GM12878 (cell line): ENCODE results near the gene LGI2. TPM values are rescaled to one million over a fixed set of nuclear protein-coding genes. Genes with fewer than 3 reads are reported as not detected.

Source experiments
- ATF7 ChIP-seq: fragments of 450-650 bp; IDR thresholded peaks from 2 replicates; pipeline ENCODE4 v1.6.1; 2016; ENCODE audit warnings: low read depth, mild to moderate bottlenecking
- EED ChIP-seq: sonication (generic); IDR thresholded peaks from 2 replicates; pipeline ENCODE4 v1.6.1; 2016; ENCODE audit warnings: antibody characterized with exemption, low read depth
- EZH2 ChIP-seq: IDR thresholded peaks from 2 replicates; pipeline ENCODE4 v1.6.1; 2012; ENCODE audit warnings: low read depth, mild to moderate bottlenecking, control low read depth, inconsistent platforms, low read length, borderline replicate concordance; ENCODE audit not compliant: control insufficient read depth
- MTA2 ChIP-seq: fragments of 450-650 bp; IDR thresholded peaks from 2 replicates; pipeline ENCODE4 v1.6.1; 2016; ENCODE audit warnings: low read depth, mild to moderate bottlenecking, moderate library complexity
- NFXL1 ChIP-seq: fragments of 450-650 bp; IDR thresholded peaks from 2 replicates; pipeline ENCODE4 v1.6.1; 2017; ENCODE audit warnings: antibody characterized with exemption, mild to moderate bottlenecking, borderline replicate concordance
- NFYB ChIP-seq: IDR thresholded peaks from 2 replicates; pipeline ENCODE4 v1.6.1; 2011; ENCODE audit warnings: low read depth, mild to moderate bottlenecking, low read length, improper control_type of control experiment, moderate library complexity; ENCODE audit not compliant: insufficient read depth
- RELA ChIP-seq: fragments of 450-650 bp; IDR thresholded peaks from 2 replicates; pipeline ENCODE4 v1.8.0; 2014; ENCODE audit warnings: borderline replicate concordance; ENCODE audit not compliant: partially characterized antibody
- ZNF24 ChIP-seq: fragments of 450-650 bp; IDR thresholded peaks from 2 replicates; pipeline ENCODE4 v1.6.1; 2017; ENCODE audit warnings: antibody characterized with exemption, mild to moderate bottlenecking
- polyA plus RNA-seq, 11 experiments: library from polyadenylated mRNA; depleted of rRNA in 4 of 11; unstranded in 6 of 11; stranded (reverse) in 5 of 11; fragments of >200 nt; fragmentation: Nextera tagmentation in 4 of 11; fragmentation: Illumina TruSeq in 1 of 11; extraction: Ambion mirVana in 4 of 11; extraction: Trizol in 1 of 11; gene quantifications; 1 replicate in 1 of 11; 2 replicates in 10 of 11; pipeline versions ENCODE4 v1.2.1 to v1.2.3, GENCODE V29; 2011 to 2016; ENCODE audit warnings: inconsistent platforms in 2 of 11, missing spikeins in 2 of 11, low read depth in 1 of 11
- total RNA-seq, 4 experiments: library from RNA; depleted of rRNA in 3 of 4; stranded (reverse); fragments of >200 nt in 3 of 4; fragmentation: Illumina TruSeq in 1 of 4; extraction: Trizol in 1 of 4; gene quantifications; 2 replicates each; pipeline versions ENCODE4 v1.2.1 to v1.2.3, GENCODE V29; 2013 to 2021
- TF ChIP-seq, protein P1 (sequence below): IDR thresholded peaks from 2 replicates; pipeline ENCODE4 v1.6.1; 2012; ENCODE audit warnings: low read length, inconsistent platforms
- TF ChIP-seq, protein P2 (sequence below), 3 experiments: IDR thresholded peaks in 2 of 3; conservative IDR thresholded peaks in 1 of 3; 2 replicates each; pipeline ENCODE4 v1.5.1; 2011; ENCODE audit warnings: low read depth in 3 of 3, low read length in 3 of 3, mild to moderate bottlenecking in 3 of 3, control low read depth in 2 of 3, moderate library complexity in 2 of 3, inconsistent platforms in 1 of 3, mixed read lengths in 1 of 3; ENCODE audit not compliant: control insufficient read depth in 2 of 3, insufficient read depth in 1 of 3; ENCODE audit errors: extremely low read depth in 1 of 3
- TF ChIP-seq, protein P3 (sequence below): IDR thresholded peaks from 2 replicates; pipeline ENCODE4 v1.6.1; 2011; ENCODE audit warnings: borderline replicate concordance, low read depth, mild to moderate bottlenecking, moderate library complexity, mixed read lengths, low read length; ENCODE audit not compliant: insufficient read depth; ENCODE audit errors: extremely low read length

Gene LGI2
- total and polyA plus RNA-seq, 10 of the 15 experiments (the other 5 are each of a cell fraction or from before 2014, with no cell fraction given) = not detected

DNA sequence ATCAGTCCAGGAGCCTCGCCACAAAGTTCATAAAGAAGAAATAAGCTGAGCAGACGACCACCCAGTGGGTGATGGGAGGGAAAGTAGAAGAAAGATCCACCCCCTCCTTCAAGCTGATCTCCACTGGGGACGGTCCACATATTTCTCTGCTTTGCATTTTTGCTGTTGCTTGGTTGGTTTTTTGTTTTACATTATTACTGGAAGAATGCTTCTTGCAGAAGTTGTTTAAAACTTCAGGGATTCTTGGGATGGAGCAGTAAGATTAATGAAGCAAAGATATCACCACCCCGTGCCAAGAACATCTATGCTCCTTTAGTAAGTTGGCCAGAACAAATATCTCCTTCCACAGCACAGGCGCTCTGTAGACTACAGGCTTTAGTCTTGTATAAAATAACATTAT, 30.1 kb downstream of the LGI2 start (continued):
- TF ChIP-seq, protein P1, sequence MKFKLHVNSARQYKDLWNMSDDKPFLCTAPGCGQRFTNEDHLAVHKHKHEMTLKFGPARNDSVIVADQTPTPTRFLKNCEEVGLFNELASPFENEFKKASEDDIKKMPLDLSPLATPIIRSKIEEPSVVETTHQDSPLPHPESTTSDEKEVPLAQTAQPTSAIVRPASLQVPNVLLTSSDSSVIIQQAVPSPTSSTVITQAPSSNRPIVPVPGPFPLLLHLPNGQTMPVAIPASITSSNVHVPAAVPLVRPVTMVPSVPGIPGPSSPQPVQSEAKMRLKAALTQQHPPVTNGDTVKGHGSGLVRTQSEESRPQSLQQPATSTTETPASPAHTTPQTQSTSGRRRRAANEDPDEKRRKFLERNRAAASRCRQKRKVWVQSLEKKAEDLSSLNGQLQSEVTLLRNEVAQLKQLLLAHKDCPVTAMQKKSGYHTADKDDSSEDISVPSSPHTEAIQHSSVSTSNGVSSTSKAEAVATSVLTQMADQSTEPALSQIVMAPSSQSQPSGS = no peak
- no peak for TF ChIP-seq ATF7
- TF ChIP-seq, protein P2, sequence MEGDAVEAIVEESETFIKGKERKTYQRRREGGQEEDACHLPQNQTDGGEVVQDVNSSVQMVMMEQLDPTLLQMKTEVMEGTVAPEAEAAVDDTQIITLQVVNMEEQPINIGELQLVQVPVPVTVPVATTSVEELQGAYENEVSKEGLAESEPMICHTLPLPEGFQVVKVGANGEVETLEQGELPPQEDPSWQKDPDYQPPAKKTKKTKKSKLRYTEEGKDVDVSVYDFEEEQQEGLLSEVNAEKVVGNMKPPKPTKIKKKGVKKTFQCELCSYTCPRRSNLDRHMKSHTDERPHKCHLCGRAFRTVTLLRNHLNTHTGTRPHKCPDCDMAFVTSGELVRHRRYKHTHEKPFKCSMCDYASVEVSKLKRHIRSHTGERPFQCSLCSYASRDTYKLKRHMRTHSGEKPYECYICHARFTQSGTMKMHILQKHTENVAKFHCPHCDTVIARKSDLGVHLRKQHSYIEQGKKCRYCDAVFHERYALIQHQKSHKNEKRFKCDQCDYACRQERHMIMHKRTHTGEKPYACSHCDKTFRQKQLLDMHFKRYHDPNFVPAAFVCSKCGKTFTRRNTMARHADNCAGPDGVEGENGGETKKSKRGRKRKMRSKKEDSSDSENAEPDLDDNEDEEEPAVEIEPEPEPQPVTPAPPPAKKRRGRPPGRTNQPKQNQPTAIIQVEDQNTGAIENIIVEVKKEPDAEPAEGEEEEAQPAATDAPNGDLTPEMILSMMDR (IDR thresholded peaks at IDR 0.05 in 2 of 3, conservative IDR thresholded peaks at IDR 0.05 in 1 of 3; ENCODE audit: control insufficient read depth in 2 of 3, extremely low read depth in 1 of 3, insufficient read depth in 1 of 3, low read depth in 3 of 3, low read length in 3 of 3) = no peak
- TF ChIP-seq EED = no peak
- TF ChIP-seq NFXL1 = no peak
- no peak for TF ChIP-seq RELA
- TF ChIP-seq EZH2 = no peak
- no peak for TF ChIP-seq ZNF24
- TF ChIP-seq, protein P3, sequence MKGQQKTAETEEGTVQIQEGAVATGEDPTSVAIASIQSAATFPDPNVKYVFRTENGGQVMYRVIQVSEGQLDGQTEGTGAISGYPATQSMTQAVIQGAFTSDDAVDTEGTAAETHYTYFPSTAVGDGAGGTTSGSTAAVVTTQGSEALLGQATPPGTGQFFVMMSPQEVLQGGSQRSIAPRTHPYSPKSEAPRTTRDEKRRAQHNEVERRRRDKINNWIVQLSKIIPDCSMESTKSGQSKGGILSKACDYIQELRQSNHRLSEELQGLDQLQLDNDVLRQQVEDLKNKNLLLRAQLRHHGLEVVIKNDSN = no peak
- no peak for TF ChIP-seq MTA2
- TF ChIP-seq NFYB = no peak
